Heart left ventricle (tissue), 13 donors: Measurements from ENCODE around the gene DCDC1.

Source experiments
- CTCF ChIP-seq, 12 donors: fragments of 200-600 bp; sonication (generic) in 4 of 12; IDR thresholded peaks; one replicate each; pipeline versions ENCODE4 v1.5.0 to v1.8.0; 2018 to 2022; ENCODE audit warnings: antibody characterized with exemption in 12 of 12, mild to moderate bottlenecking in 5 of 12
- POLR2A ChIP-seq, 2 donors: fragments of 450-650 bp; IDR thresholded peaks; one replicate each; pipeline ENCODE4 v1.6.1; 2017; ENCODE audit warnings: antibody characterized with exemption in 2 of 2, mild to moderate bottlenecking in 2 of 2, moderate library complexity in 2 of 2
- donor health status: ischemic (EF 13 %, LVEDD 7.1; RV severe dilation, severe dysfunction).
- donor health status: DM: no; HTN: yes; CAD: no.
- donor health status: DM: no; HTN: no; CAD: no.
- donor health status: ischemic (EF 25% LVEDD 6.9; RV normal size, moderate dysfunction).
- donor health status: ischemic (EF 25% LVEDD 5.7; RV mildly dilated, moderate dysfunction).
- donor health status: ischemic (EF 35%, LVEDD 5.7; RV mildly dilated, moderate dysfunction).
- donor health status: nonischemic (EF 11% LVEDD 7.7; RV severe dilation, severe dysfunction).
- donor health status: DM: yes; HTN: yes; CAD: no.
- donor health status: PGD.
- donor health status: ischemic (EF 29% LVEDD 5.4; RV normal size, mild dysfunction).
- donor health status: nonischemic (EF 23%, LVEDD 6.1; RV moderate dilation, normal function).

GRCh38 chr11:31254415-31254814, 115.1 kb downstream of the DCDC1 start:
- TF ChIP-seq CTCF (IDR thresholded peaks at IDR 0.05), result no peak
- TF ChIP-seq POLR2A (IDR thresholded peaks at IDR 0.05), result no peak
